Measurements from ENCODE around the gene KLK12. TPM values are rescaled to one million over a fixed set of nuclear protein-coding genes. Genes with fewer than 3 reads are reported as not detected.

Gene KLK12
- total RNA-seq, 2 experiments from 2014 or later = not detected

- Mint-ChIP-seq H3K36me3 (ENCODE audit: low read depth) (no peaks in the 10 kb centered on the region), H3K27ac (no peak overlapping the region), H3K27me3 (ENCODE audit: low read depth) (peaks cover 56% of the 10 kb centered on the region), H3K9me3 (no peaks in the 10 kb centered on the region), H3K4me1 (ENCODE audit: low read depth) (peaks cover 13% of the 10 kb centered on the region), H3K4me3 (no peak overlapping the region)
- intact Hi-C loops (cut with micrococcal nuclease) = loop anchor here (1.0 kb wide), 2 partner anchors 75 to 148 kb away; no protein-coding TSS in a partner anchor
- DNase-seq = peak; percentile 41
- CTCF ChIA-PET = interaction anchor here (0.7 to 2.6 kb wide), 6 partner anchors 24 to 467 kb away, joined by 3 to 22 read pairs (median 4); no protein-coding TSS in a partner anchor
These were observed 13.7 kb downstream of the KLK12 start for GRCh38 chr19:51020988-51021651.

GRCh38 chr19:51019544-51019925 lies 15.3 kb downstream of the KLK12 start, which contains the start of gene KLK10:
Gene KLK10, minus strand, starts transcription at chr19:51019709. Its CDS starts 579 bp downstream, at chr19:51019130.
- no peak for DNase-seq
- CTCF ChIA-PET = interaction anchor here (0.6 to 2.6 kb wide), 2 partner anchors 47 to 76 kb away, joined by 5 to 22 read pairs; no protein-coding TSS in a partner anchor
- H3K4me1 Mint-ChIP-seq (ENCODE audit: low read depth) = peaks cover 13% of the 10 kb centered on the region
- no peak within 1 kb of the TSS for H3K4me3 Mint-ChIP-seq
- no peaks in the 10 kb centered on the region for H3K9me3 Mint-ChIP-seq
- intact Hi-C loops (cut with micrococcal nuclease) = loop anchor here (10.0 kb wide), 1 partner anchor 95 kb away; no protein-coding TSS in a partner anchor
- peaks cover 62% of the 10 kb centered on the region for H3K27me3 Mint-ChIP-seq (ENCODE audit: low read depth)
- no peaks in the 10 kb centered on the region for H3K36me3 Mint-ChIP-seq (ENCODE audit: low read depth)
- no peak within 1 kb of the TSS for H3K27ac Mint-ChIP-seq

- DNase-seq = no peak
- no peak overlapping the region for H3K4me3 Mint-ChIP-seq
- H3K4me1 Mint-ChIP-seq (ENCODE audit: low read depth) = peaks cover 13% of the 10 kb centered on the region
- no peak overlapping the region for H3K27ac Mint-ChIP-seq
- peaks cover 62% of the 10 kb centered on the region for H3K27me3 Mint-ChIP-seq (ENCODE audit: low read depth)
- CTCF ChIA-PET = interaction anchor here (0.6 kb wide), 1 partner anchor 47 kb away, joined by 5 read pairs; no protein-coding TSS in a partner anchor
- H3K36me3 Mint-ChIP-seq (ENCODE audit: low read depth) = no peaks in the 10 kb centered on the region
- intact Hi-C loops (cut with micrococcal nuclease) = loop anchor here (10.0 kb wide), 1 partner anchor 94 kb away; no protein-coding TSS in a partner anchor
- H3K9me3 Mint-ChIP-seq = no peaks in the 10 kb centered on the region
These were observed 15.9 kb downstream of the KLK12 start for GRCh38 chr19:51018745-51019543.

GRCh38 chr19:51016798-51017683 lies 17.8 kb downstream of the KLK12 start:
- Mint-ChIP-seq H3K9me3 (no peaks in the 10 kb centered on the region), H3K27me3 (ENCODE audit: low read depth) (peaks cover 62% of the 10 kb centered on the region), H3K27ac (no peak overlapping the region), H3K4me1 (ENCODE audit: low read depth) (peaks cover 13% of the 10 kb centered on the region), H3K36me3 (ENCODE audit: low read depth) (no peaks in the 10 kb centered on the region), H3K4me3 (no peak overlapping the region)
- DNase-seq = peak; percentile 32
- intact Hi-C loops (cut with micrococcal nuclease) = loop anchor here (10.0 kb wide), 1 partner anchor 92 kb away; no protein-coding TSS in a partner anchor
- CTCF ChIA-PET = interaction anchor here (2.2 kb wide), 1 partner anchor 11 kb away, joined by 5 read pairs; no protein-coding TSS in a partner anchor

GRCh38 chr19:51015691-51016267 lies 19.0 kb downstream of the KLK12 start:
- CTCF ChIA-PET = interaction anchor here (0.7 to 2.2 kb wide), 3 partner anchors 12 to 184 kb away, joined by 4 to 6 read pairs (median 5); no protein-coding TSS in a partner anchor
- no peak for DNase-seq
- Mint-ChIP-seq H3K4me1 (ENCODE audit: low read depth) (peaks cover 13% of the 10 kb centered on the region), H3K27ac (no peak overlapping the region), H3K4me3 (no peak overlapping the region), H3K9me3 (no peaks in the 10 kb centered on the region), H3K27me3 (ENCODE audit: low read depth) (peaks cover 63% of the 10 kb centered on the region), H3K36me3 (ENCODE audit: low read depth) (no peaks in the 10 kb centered on the region)
- intact Hi-C loops (cut with micrococcal nuclease) = loop anchor here (10.0 kb wide), 1 partner anchor 91 kb away; no protein-coding TSS in a partner anchor

- Mint-ChIP-seq H3K9me3 (no peaks in the 10 kb centered on the region), H3K4me1 (ENCODE audit: low read depth) (peaks cover 13% of the 10 kb centered on the region), H3K27ac (no peak overlapping the region), H3K4me3 (no peak overlapping the region), H3K36me3 (ENCODE audit: low read depth) (no peaks in the 10 kb centered on the region), H3K27me3 (ENCODE audit: low read depth) (peaks cover 57% of the 10 kb centered on the region)
- intact Hi-C loops (cut with micrococcal nuclease) = loop anchor here (10.0 kb wide), 1 partner anchor 89 kb away; no protein-coding TSS in a partner anchor
- DNase-seq = no peak
- CTCF ChIA-PET = no interaction called here
These were observed 20.6 kb downstream of the KLK12 start for GRCh38 chr19:51014242-51014641.

GRCh38 chr19:51012661-51013190 lies 22.1 kb downstream of the KLK12 start:
- Mint-ChIP-seq H3K27me3 (ENCODE audit: low read depth) (peaks cover 52% of the 10 kb centered on the region), H3K36me3 (ENCODE audit: low read depth) (no peaks in the 10 kb centered on the region), H3K4me3 (no peak overlapping the region), H3K27ac (no peak overlapping the region), H3K9me3 (no peaks in the 10 kb centered on the region), H3K4me1 (ENCODE audit: low read depth) (peaks cover 7% of the 10 kb centered on the region)
- DNase-seq = no peak
- intact Hi-C loops (cut with micrococcal nuclease) = loop anchor here (10.0 kb wide), 1 partner anchor 88 kb away; no protein-coding TSS in a partner anchor
- CTCF ChIA-PET = interaction anchor here (1.0 kb wide), 2 partner anchors 54 to 146 kb away, joined by 3 to 4 read pairs; no protein-coding TSS in a partner anchor

GRCh38 chr19:51010066-51010795 lies 24.6 kb downstream of the KLK12 start:
- Mint-ChIP-seq H3K36me3 (ENCODE audit: low read depth) (no peaks in the 10 kb centered on the region), H3K4me1 (ENCODE audit: low read depth) (no peaks in the 10 kb centered on the region)
- CTCF ChIA-PET = no interaction called here

GRCh38 chr19:51009061-51009891 lies 25.5 kb downstream of the KLK12 start:
- CTCF ChIA-PET = no interaction called here
- no peak for DNase-seq
- Mint-ChIP-seq H3K27ac (no peak overlapping the region), H3K4me3 (no peak overlapping the region), H3K27me3 (ENCODE audit: low read depth) (peaks cover 30% of the 10 kb centered on the region), H3K9me3 (no peaks in the 10 kb centered on the region), H3K4me1 (ENCODE audit: low read depth) (no peaks in the 10 kb centered on the region), H3K36me3 (ENCODE audit: low read depth) (no peaks in the 10 kb centered on the region)
- intact Hi-C loops (cut with micrococcal nuclease) = no loop called here

More at GRCh38 chr19:51010066-51010795, 24.6 kb downstream of the KLK12 start:
- intact Hi-C loops (cut with micrococcal nuclease) = loop anchor here (10.0 kb wide), 1 partner anchor 85 kb away; no protein-coding TSS in a partner anchor
- no peak overlapping the region for H3K4me3 Mint-ChIP-seq
- H3K27ac Mint-ChIP-seq = no peak overlapping the region
- H3K9me3 Mint-ChIP-seq = no peaks in the 10 kb centered on the region
- H3K27me3 Mint-ChIP-seq (ENCODE audit: low read depth) = peaks cover 36% of the 10 kb centered on the region
- no peak for DNase-seq

GRCh38 chr19:51007488-51007887 lies 27.3 kb downstream of the KLK12 start:
- intact Hi-C loops (cut with micrococcal nuclease) = no loop called here
- Mint-ChIP-seq H3K27me3 (ENCODE audit: low read depth) (peaks cover 24% of the 10 kb centered on the region), H3K27ac (no peak overlapping the region), H3K9me3 (no peaks in the 10 kb centered on the region), H3K4me3 (no peak overlapping the region), H3K36me3 (ENCODE audit: low read depth) (no peaks in the 10 kb centered on the region), H3K4me1 (ENCODE audit: low read depth) (no peaks in the 10 kb centered on the region)
- no peak for DNase-seq
- CTCF ChIA-PET = no interaction called here

Measured in activated naive CD4-positive, alpha-beta T cell treated with anti-CD3 and anti-CD28 coated beads for 36 hours (primary cell).